ENCODE measurements around the gene MIEN1. TPM values are rescaled to one million over a fixed set of nuclear protein-coding genes. Genes with fewer than 3 reads are reported as not detected.

The MIEN1 gene
- total and polyA plus RNA-seq, 2 of the 13 experiments (the other 11 are each of a cell fraction or from before 2014, with no cell fraction given) = 40.6 to 56.6 TPM

DNA sequence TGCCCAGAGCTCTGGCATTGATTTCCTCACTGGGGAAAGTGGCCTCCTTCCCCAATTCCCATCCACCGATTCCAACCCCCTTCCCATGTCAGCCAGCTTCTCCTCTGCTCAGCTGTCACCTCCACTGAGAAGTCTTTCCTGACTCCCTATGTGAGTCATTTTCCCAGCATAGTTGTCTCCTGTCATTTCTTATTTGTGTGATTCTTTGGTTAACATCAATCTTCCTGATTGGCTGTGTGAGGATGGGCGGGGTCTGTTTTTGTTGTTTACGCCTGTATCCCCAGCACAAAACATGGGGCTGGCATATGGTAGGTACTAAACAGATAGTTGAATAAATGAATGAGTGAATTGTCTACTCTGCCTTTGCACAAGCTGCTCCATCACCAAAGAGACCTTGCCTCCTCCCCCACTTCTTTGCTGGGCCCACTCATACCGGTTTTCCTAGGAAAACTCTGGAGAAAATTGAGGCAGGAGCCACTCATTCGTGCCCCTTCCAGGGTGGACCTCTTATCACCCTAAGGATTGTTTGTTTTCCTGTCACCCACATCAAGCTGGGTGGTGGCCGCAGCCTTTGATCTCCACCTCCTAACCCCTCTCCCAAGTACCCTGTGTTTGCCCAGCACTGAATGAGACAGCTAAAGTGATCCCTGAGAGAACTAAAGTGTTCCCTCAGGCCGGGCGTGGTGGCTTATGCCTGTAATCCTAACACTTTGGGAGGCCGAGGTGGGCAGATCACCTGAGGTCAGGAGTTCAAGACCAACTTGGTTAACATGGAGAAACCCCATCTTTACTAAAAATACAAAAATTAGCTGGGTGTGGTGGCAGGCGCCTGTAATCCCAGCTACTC lies 6.2 kb upstream of the MIEN1 start (continued):
- TF ChIP-seq ZNF33B (CRISPR knock-in tag; IDR thresholded peaks at IDR 0.05) = peak; percentile 65; the same call in 1 of the 2 replicates
- peak; percentile 48; the same call in 1 of the 2 replicates for TF ChIP-seq SIX1 (CRISPR knock-in tag; IDR thresholded peaks at IDR 0.05; ENCODE audit: borderline replicate concordance)
- TF ChIP-seq ATAD3A (CRISPR knock-in tag; IDR thresholded peaks at IDR 0.05) = no peak
- TF ChIP-seq, protein P1, sequence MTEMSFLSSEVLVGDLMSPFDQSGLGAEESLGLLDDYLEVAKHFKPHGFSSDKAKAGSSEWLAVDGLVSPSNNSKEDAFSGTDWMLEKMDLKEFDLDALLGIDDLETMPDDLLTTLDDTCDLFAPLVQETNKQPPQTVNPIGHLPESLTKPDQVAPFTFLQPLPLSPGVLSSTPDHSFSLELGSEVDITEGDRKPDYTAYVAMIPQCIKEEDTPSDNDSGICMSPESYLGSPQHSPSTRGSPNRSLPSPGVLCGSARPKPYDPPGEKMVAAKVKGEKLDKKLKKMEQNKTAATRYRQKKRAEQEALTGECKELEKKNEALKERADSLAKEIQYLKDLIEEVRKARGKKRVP (CRISPR knock-in tag; IDR thresholded peaks at IDR 0.05) = 0 out of 4 replicates have a peak, but pooled peaks of 1 of the 2 experiments have one; percentile 19
- TF ChIP-seq ZNF792 (CRISPR knock-in tag; IDR thresholded peaks at IDR 0.05) = 0 out of 2 replicates have a peak, but pooled peaks have one; percentile 29
- 0 out of 2 replicates have a peak, but pooled peaks have one; percentile 39 for TF ChIP-seq ZKSCAN8 (CRISPR knock-in tag; IDR thresholded peaks at IDR 0.05; ENCODE audit: borderline replicate concordance)
- TF ChIP-seq, protein P2, sequence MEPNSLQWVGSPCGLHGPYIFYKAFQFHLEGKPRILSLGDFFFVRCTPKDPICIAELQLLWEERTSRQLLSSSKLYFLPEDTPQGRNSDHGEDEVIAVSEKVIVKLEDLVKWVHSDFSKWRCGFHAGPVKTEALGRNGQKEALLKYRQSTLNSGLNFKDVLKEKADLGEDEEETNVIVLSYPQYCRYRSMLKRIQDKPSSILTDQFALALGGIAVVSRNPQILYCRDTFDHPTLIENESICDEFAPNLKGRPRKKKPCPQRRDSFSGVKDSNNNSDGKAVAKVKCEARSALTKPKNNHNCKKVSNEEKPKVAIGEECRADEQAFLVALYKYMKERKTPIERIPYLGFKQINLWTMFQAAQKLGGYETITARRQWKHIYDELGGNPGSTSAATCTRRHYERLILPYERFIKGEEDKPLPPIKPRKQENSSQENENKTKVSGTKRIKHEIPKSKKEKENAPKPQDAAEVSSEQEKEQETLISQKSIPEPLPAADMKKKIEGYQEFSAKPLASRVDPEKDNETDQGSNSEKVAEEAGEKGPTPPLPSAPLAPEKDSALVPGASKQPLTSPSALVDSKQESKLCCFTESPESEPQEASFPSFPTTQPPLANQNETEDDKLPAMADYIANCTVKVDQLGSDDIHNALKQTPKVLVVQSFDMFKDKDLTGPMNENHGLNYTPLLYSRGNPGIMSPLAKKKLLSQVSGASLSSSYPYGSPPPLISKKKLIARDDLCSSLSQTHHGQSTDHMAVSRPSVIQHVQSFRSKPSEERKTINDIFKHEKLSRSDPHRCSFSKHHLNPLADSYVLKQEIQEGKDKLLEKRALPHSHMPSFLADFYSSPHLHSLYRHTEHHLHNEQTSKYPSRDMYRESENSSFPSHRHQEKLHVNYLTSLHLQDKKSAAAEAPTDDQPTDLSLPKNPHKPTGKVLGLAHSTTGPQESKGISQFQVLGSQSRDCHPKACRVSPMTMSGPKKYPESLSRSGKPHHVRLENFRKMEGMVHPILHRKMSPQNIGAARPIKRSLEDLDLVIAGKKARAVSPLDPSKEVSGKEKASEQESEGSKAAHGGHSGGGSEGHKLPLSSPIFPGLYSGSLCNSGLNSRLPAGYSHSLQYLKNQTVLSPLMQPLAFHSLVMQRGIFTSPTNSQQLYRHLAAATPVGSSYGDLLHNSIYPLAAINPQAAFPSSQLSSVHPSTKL (CRISPR knock-in tag; IDR thresholded peaks at IDR 0.05) = peak; percentile 93
- peak; percentile 71 for TF ChIP-seq FOSL2 (CRISPR knock-in tag; IDR thresholded peaks at IDR 0.05)
- peak; percentile 34; the same call in 1 of the 2 replicates for TF ChIP-seq HOXA3 (CRISPR knock-in tag; IDR thresholded peaks at IDR 0.05)
- no peak for TF ChIP-seq ZNF17 (CRISPR knock-in tag; IDR thresholded peaks at IDR 0.05)
- TF ChIP-seq GFI1 (CRISPR knock-in tag; IDR thresholded peaks at IDR 0.05; ENCODE audit: borderline replicate concordance) = peak; percentile 100
- no peak for TF ChIP-seq SMC3 (IDR thresholded peaks at IDR 0.05; ENCODE audit: low read length)
- no peak; the same call in 1 of the 2 replicates for TF ChIP-seq PHF8 (CRISPR knock-in tag; IDR thresholded peaks at IDR 0.05)
- peak; percentile 46; the same call in 1 of the 2 replicates for TF ChIP-seq ZMYM4 (CRISPR knock-in tag; IDR thresholded peaks at IDR 0.05)
- TF ChIP-seq MIER2 (CRISPR knock-in tag; IDR thresholded peaks at IDR 0.05) = 0 out of 2 replicates have a peak, but pooled peaks have one; percentile 22
- TF ChIP-seq ZNF788 (CRISPR knock-in tag; IDR thresholded peaks at IDR 0.05; ENCODE audit: borderline replicate concordance) = peak; percentile 50; the same call in 1 of the 2 replicates
- peak; percentile 80; the same call in 1 of the 2 replicates for TF ChIP-seq CREM (IDR thresholded peaks at IDR 0.05)
- TF ChIP-seq CREM (CRISPR knock-in tag; IDR thresholded peaks at IDR 0.05) = no peak
- 0 out of 2 replicates have a peak, but pooled peaks have one; percentile 42 for TF ChIP-seq SSRP1 (CRISPR knock-in tag; IDR thresholded peaks at IDR 0.05)
- peak; percentile 68; the same call in 1 of the 2 replicates for TF ChIP-seq MIXL1 (CRISPR knock-in tag; IDR thresholded peaks at IDR 0.05)
- TF ChIP-seq ZEB1 (IDR thresholded peaks at IDR 0.05; ENCODE audit: insufficient replicate concordance, low read depth) = peak; percentile 76
- TF ChIP-seq ZNF782 (CRISPR knock-in tag; IDR thresholded peaks at IDR 0.05; ENCODE audit: borderline replicate concordance) = no peak
- peak; percentile 37; the same call in 1 of the 3 replicates for TF ChIP-seq MXI1 (IDR thresholded peaks at IDR 0.05; ENCODE audit: borderline replicate concordance, low read depth, low read length)
- no peak for TF ChIP-seq FOXA1 (IDR thresholded peaks at IDR 0.05)
- TF ChIP-seq FOXA1 (CRISPR knock-in tag; IDR thresholded peaks at IDR 0.05) = peak; percentile 92
- 0 out of 2 replicates have a peak, but pooled peaks have one; percentile 7 for TF ChIP-seq ZNF441 (CRISPR knock-in tag; IDR thresholded peaks at IDR 0.05; ENCODE audit: borderline replicate concordance)
- TF ChIP-seq SP5 (CRISPR knock-in tag; IDR thresholded peaks at IDR 0.05; ENCODE audit: borderline replicate concordance, low read depth) = peak; percentile 91
- no peak for TF ChIP-seq ZFP90 (CRISPR knock-in tag; IDR thresholded peaks at IDR 0.05; ENCODE audit: borderline replicate concordance)
- TF ChIP-seq GATAD1 (CRISPR knock-in tag; IDR thresholded peaks at IDR 0.05) = 0 out of 2 replicates have a peak, but pooled peaks have one; percentile 58

Measured in HepG2 (cell line).